ENCODE data around the gene CAVIN1. TPM values are rescaled to one million over a fixed set of nuclear protein-coding genes. Genes with fewer than 3 reads are reported as not detected.
A peak's percentile ranks its signal among the peaks of the same experiment; 100 is the strongest.
"Not testable (repeated sequence)": the region's sequence is repeated elsewhere in the genome, so short reads cannot be mapped to it uniquely, and the experiment has no call there.

CAVIN1 gene
- total RNA-seq, 2 experiments from 2014 or later: 5.1 to 5.3 TPM

- peaks cover 27% of the 10 kb centered on the region for H3K4me1 Mint-ChIP-seq
- POLR2A ChIA-PET: interaction anchor here (1.0 kb wide), 1 partner anchor 15 kb away, joined by 3 read pairs; the partner anchor contains the start of gene STAT3
- DNase-seq (no peak), ATAC-seq (ENCODE audit: low read depth) (no peak)
- H3K27me3 Mint-ChIP-seq: no peaks in the 10 kb centered on the region
- H3K4me3 Mint-ChIP-seq: no peak overlapping the region
- H3K9me3 Mint-ChIP-seq: peaks cover 2% of the 10 kb centered on the region
- no peak overlapping the region for H3K27ac Mint-ChIP-seq
- peaks cover 23% of the 10 kb centered on the region for H3K36me3 Mint-ChIP-seq
Measured at GRCh38 chr17:42373896-42374295, 49.2 kb downstream of the CAVIN1 start.

GRCh38 chr17:42372142-42372541, 50.9 kb downstream of the CAVIN1 start:
- Mint-ChIP-seq H3K27ac (no peak overlapping the region), H3K27me3 (no peaks in the 10 kb centered on the region), H3K4me1 (peaks cover 23% of the 10 kb centered on the region), H3K9me3 (peaks cover 2% of the 10 kb centered on the region), H3K4me3 (no peak overlapping the region), H3K36me3 (peaks cover 26% of the 10 kb centered on the region)
- ATAC-seq (ENCODE audit: low read depth): no peak
- no peak for DNase-seq
- POLR2A ChIA-PET: interaction anchor here (0.9 kb wide), 1 partner anchor 10 kb away, joined by 3 read pairs; no protein-coding TSS in a partner anchor

DNA sequence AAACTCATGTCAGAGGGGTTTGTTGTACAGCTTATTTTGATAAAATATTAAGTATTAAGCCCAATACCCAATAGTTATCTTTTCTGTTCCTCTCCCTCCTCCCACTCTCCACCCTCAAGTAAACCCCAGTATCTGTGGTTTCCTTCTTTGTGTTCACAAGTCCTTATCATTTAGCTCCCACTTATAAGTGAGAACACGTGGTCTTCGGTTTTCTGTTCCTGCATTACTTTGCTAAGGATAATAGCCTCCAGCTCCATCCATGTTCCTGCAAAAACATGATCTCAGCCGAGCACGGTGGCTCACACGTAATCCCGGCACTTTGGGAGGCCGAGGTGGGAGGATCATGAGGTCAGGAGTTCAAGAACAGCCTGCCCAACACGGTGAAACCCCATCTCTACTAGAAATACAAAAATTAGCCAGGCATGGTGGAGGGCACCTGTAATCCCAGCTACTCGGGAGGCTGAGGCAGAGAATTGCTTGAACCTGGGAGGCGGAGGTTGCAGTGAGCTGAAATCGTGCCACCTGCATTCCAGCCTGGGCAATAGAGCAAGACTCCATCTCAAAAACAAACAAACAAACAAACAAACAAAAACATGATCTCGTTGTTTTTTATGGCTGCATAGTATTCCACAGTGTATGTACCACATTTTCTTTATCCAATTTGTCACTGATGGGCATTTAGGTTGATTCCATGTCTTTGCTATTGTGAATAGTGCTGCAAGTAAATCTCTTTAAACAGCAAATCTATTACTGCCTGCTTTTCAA, 54.1 kb downstream of the CAVIN1 start:
- H3K9me3 Mint-ChIP-seq; H3K27me3 Mint-ChIP-seq; ATAC-seq (ENCODE audit: low read depth); DNase-seq; H3K27ac Mint-ChIP-seq: not testable (repeated sequence)
- Mint-ChIP-seq H3K36me3 (peaks cover 40% of the 10 kb centered on the region), H3K4me1 (peaks cover 35% of the 10 kb centered on the region), H3K4me3 (peak overlapping the region; percentile 9)
- POLR2A ChIA-PET: interaction anchor here (0.6 to 0.7 kb wide), 2 partner anchors 16 to 43 kb away, joined by 3 to 5 read pairs; no protein-coding TSS in a partner anchor

DNA sequence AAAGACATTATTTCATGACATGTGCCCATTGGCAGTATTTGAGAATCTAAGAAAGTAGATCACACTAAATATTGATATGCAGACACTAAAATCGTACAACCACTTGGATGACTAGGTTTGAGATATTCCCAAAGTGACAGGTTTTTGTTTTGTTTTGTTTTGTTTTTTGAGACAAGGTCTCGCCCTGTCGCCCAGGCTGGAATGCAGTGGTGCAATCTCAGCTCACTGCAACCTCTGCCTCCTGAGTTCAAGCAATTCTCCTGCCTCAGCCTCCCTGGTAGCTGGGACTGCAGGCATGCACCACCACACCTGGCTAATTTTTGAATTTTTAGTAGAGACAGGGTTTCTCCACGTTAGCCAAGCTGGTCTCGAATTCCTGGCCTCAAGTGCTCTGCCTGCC, 54.7 kb downstream of the CAVIN1 start:
- DNase-seq; H3K27ac Mint-ChIP-seq; H3K4me3 Mint-ChIP-seq; H3K9me3 Mint-ChIP-seq; H3K27me3 Mint-ChIP-seq; POLR2A ChIA-PET; ATAC-seq (ENCODE audit: low read depth): not testable (repeated sequence)
- peaks cover 39% of the 10 kb centered on the region for H3K4me1 Mint-ChIP-seq
- peaks cover 44% of the 10 kb centered on the region for H3K36me3 Mint-ChIP-seq

DNA sequence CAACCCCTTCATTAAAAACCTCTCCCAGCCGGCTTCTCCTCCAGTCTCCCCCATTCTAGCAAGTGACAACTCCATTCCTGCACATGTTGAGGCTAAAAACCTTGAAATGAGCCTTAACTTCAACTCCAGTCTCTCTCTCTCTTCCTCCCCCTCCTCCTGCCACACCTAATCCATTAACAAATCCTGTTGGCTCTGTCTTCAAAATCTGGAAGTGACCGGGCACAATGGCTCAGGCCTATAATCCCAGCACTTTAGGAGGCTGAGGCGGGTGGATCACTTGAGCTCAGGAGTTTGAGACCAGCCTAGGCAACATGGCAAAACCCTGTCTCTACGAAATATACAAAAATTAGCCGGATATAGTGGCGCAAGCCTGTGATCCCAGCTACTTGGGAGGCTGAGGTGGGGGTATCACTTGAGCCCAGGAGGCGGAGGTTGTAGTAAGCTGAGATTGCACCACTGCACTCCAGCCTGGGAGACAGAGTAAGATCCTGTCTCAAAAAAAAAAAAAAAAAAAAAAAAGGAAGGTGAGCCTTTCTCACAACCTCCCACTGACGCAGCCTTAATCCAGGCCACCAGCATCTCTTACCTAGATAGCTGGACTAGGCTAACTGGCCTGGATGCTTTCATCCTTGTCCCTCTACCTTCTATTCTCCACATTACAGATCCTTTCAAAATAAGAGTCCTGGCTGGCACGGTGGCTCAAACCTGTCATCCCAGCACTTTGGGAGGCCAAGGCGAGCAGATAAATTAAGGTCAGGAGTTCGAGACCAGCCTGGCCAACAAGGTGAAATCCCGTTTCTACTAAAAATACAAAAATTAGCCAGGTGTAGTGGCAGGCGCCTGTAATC, 56.7 kb downstream of the CAVIN1 start:
- not testable (repeated sequence) for H3K4me3 Mint-ChIP-seq; H3K27me3 Mint-ChIP-seq; H3K27ac Mint-ChIP-seq; DNase-seq; H3K9me3 Mint-ChIP-seq; ATAC-seq (ENCODE audit: low read depth)
- POLR2A ChIA-PET: interaction anchor here (0.5 to 0.7 kb wide), 3 partner anchors 10 to 99 kb away, joined by 3 to 4 read pairs (median 3); no protein-coding TSS in a partner anchor
- peaks cover 40% of the 10 kb centered on the region for H3K36me3 Mint-ChIP-seq
- H3K4me1 Mint-ChIP-seq: peaks cover 56% of the 10 kb centered on the region

DNA sequence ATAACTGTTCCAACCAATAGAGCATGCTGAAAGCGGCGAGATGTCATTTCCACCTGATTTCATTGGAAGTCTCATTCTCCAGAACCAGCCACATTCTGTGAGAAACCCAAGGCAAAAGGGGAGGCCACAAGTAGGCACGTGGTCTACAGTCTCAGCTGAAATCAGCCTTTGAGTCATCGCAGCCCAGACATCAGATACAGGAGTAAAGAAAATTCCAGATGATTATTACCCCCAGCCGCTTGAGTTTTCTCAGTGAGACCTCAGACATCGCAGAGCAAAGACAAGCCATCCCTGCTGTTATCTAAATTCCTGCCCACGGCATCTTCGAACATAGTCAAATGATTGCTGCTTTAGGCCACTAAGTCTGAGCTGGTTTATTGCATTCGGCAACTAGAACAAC, 57.9 kb downstream of the CAVIN1 start:
- H3K27ac Mint-ChIP-seq: peak overlapping the region; percentile 26
- no peaks in the 10 kb centered on the region for H3K9me3 Mint-ChIP-seq
- no peak for DNase-seq
- peak overlapping the region; percentile 1 for H3K4me3 Mint-ChIP-seq
- no peaks in the 10 kb centered on the region for H3K27me3 Mint-ChIP-seq
- no peak for ATAC-seq (ENCODE audit: low read depth)
- H3K36me3 Mint-ChIP-seq: peaks cover 33% of the 10 kb centered on the region
- H3K4me1 Mint-ChIP-seq: peaks cover 56% of the 10 kb centered on the region
- POLR2A ChIA-PET: interaction anchor here (0.6 kb wide), 1 partner anchor 253 kb away, joined by 3 read pairs; no protein-coding TSS in a partner anchor

DNA sequence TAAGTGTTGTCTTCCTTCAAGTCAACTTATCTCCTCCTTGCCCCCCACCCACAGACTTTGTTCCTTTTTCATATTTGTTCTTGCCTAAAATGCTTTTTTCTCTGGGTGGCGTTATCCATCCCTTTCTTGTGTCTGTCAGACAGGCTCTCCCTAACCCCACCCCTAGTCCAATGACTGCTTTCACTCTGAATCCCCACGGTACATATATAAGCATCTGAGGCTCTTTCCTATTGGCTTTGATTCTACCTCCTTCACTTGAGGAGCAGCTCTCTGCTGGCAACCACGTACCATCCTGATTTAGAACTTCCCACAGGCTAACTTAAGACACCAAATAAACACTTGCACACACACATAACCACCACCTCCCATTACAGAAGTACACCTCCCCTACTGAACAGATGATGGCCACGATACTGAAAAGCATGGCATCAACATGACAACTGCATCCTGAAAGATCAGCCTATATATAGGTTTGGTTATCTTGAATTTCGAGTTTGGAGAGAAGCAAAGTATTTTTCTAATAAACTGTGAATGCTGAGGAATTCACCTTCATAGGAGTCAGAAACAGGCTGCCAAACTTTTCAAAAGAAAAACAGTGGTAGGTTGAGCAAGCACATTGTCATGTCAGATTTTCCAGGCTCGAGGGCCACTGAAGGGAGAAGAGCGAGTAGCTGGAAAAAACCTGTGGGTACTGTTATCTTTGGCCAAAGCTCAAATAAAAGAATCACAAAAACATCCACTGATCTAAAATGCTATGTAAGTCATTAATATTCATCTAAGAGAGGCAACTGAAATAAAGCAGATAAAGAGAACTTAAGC, 59.1 kb downstream of the CAVIN1 start:
- POLR2A ChIA-PET: interaction anchor here (0.5 to 0.6 kb wide), 2 partner anchors 29 to 51 kb away, joined by 3 read pairs; no protein-coding TSS in a partner anchor
- Mint-ChIP-seq H3K27ac (peak overlapping the region; percentile 24), H3K9me3 (no peaks in the 10 kb centered on the region), H3K4me1 (peaks cover 57% of the 10 kb centered on the region), H3K36me3 (peaks cover 34% of the 10 kb centered on the region), H3K4me3 (no peak overlapping the region), H3K27me3 (no peaks in the 10 kb centered on the region)
- no peak for DNase-seq
- no peak for ATAC-seq (ENCODE audit: low read depth)

DNA sequence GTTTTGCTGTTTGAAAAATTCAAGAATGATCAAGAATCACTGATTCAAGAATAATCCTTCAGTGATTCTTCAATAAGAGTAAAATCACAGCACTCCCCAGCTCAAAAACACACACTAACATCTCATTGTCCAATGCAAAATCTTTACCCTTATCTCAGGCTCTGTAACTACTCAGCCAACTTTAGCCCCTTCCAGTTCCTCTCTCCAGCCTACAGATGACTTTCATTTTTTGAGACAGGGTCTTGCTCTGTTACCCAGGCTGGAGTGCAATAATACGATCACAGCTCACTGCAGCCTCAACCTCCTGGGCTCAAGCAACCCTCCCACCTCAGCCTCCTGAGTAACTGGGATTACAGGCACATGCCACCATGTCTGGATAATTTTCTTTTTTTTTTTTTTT, 59.8 kb downstream of the CAVIN1 start:
- Mint-ChIP-seq H3K27me3 (no peaks in the 10 kb centered on the region), H3K4me1 (peaks cover 59% of the 10 kb centered on the region), H3K4me3 (no peak overlapping the region), H3K9me3 (no peaks in the 10 kb centered on the region), H3K27ac (peak overlapping the region; percentile 27), H3K36me3 (peaks cover 34% of the 10 kb centered on the region)
- POLR2A ChIA-PET: interaction anchor here (0.6 kb wide), 1 partner anchor 29 kb away, joined by 3 read pairs; no protein-coding TSS in a partner anchor
- DNase-seq: no peak
- ATAC-seq (ENCODE audit: low read depth): no peak

- no peaks in the 10 kb centered on the region for H3K27me3 Mint-ChIP-seq
- peaks cover 58% of the 10 kb centered on the region for H3K4me1 Mint-ChIP-seq
- peaks cover 34% of the 10 kb centered on the region for H3K36me3 Mint-ChIP-seq
- ATAC-seq (ENCODE audit: low read depth) (no peak), DNase-seq (no peak)
- POLR2A ChIA-PET: interaction anchor here (0.9 to 1.6 kb wide), 2 partner anchors 9 to 30 kb away, joined by 3 to 6 read pairs; no protein-coding TSS in a partner anchor
- no peaks in the 10 kb centered on the region for H3K9me3 Mint-ChIP-seq
- no peak overlapping the region for H3K4me3 Mint-ChIP-seq
- H3K27ac Mint-ChIP-seq: peak overlapping the region; percentile 51
Measured at GRCh38 chr17:42362245-42362961, 60.7 kb downstream of the CAVIN1 start.

GRCh38 chr17:42361781-42362186, 61.3 kb downstream of the CAVIN1 start:
- no peak overlapping the region for H3K4me3 Mint-ChIP-seq
- no peaks in the 10 kb centered on the region for H3K9me3 Mint-ChIP-seq
- POLR2A ChIA-PET: interaction anchor here (0.9 to 1.6 kb wide), 2 partner anchors 10 to 31 kb away, joined by 3 to 6 read pairs; no protein-coding TSS in a partner anchor
- DNase-seq (no peak), ATAC-seq (ENCODE audit: low read depth) (peak; percentile 66)
- H3K36me3 Mint-ChIP-seq: peaks cover 31% of the 10 kb centered on the region
- H3K27me3 Mint-ChIP-seq: no peaks in the 10 kb centered on the region
- peak overlapping the region; percentile 51 for H3K27ac Mint-ChIP-seq
- H3K4me1 Mint-ChIP-seq: peaks cover 57% of the 10 kb centered on the region

GRCh38 chr17:42360388-42360787, 62.7 kb downstream of the CAVIN1 start:
- H3K27ac Mint-ChIP-seq; H3K4me3 Mint-ChIP-seq; H3K27me3 Mint-ChIP-seq; ATAC-seq (ENCODE audit: low read depth); H3K9me3 Mint-ChIP-seq; DNase-seq: not testable (repeated sequence)
- POLR2A ChIA-PET: interaction anchor here (1.1 kb wide), 1 partner anchor 28 kb away, joined by 5 read pairs; the partner anchor contains the start of gene STAT3
- Mint-ChIP-seq H3K4me1 (peaks cover 52% of the 10 kb centered on the region), H3K36me3 (peaks cover 28% of the 10 kb centered on the region)

DNA sequence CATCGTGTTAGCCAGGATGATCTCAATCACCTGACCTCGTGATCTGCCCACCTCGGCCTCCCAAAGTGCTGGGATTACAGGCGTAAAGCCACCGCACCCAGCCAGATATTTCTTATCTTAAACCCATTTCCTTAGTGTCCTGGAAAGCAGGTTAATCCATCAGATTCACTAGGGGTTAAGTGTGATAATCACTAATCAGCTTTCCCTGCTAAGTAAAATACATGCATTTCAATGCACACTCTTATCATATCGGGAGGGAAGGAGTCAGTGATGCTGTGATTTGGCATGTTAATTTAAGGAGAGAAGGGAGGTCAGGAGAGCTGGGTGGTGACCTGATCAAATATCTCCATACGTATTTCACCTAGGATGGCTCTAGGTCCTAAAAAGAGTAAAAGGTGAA, 63.9 kb downstream of the CAVIN1 start:
- DNase-seq: no peak
- no peak for ATAC-seq (ENCODE audit: low read depth)
- H3K9me3 Mint-ChIP-seq: no peaks in the 10 kb centered on the region
- H3K4me3 Mint-ChIP-seq: no peak overlapping the region
- POLR2A ChIA-PET: interaction anchor here (0.6 to 0.8 kb wide), 2 partner anchors 31 to 439 kb away, joined by 3 to 4 read pairs; partner anchors contain the start of gene COA3
- H3K4me1 Mint-ChIP-seq: peaks cover 46% of the 10 kb centered on the region
- H3K36me3 Mint-ChIP-seq: peaks cover 18% of the 10 kb centered on the region
- no peak overlapping the region for H3K27ac Mint-ChIP-seq
- no peaks in the 10 kb centered on the region for H3K27me3 Mint-ChIP-seq

Data from activated naive CD8-positive, alpha-beta T cell treated with anti-CD3 and anti-CD28 coated beads, Interleukin-2, amount 10 ng/mL, durations not matched to agents 7 days and 5 days (primary cell).